Prostate gland (tissue), 2 donors: ENCODE data around the gene NUDT2.

Experiments used
- POLR2A ChIP-seq: fragments of 450-650 bp; IDR thresholded peaks from one replicate; pipeline ENCODE4 v1.6.1; 2016; ENCODE audit warnings: antibody characterized with exemption, mild to moderate bottlenecking
- TF ChIP-seq, protein P1 (sequence below), 4 experiments: fragments of 200-600 bp in 2 of 4; fragments of 450-650 bp in 2 of 4; sonication (generic) in 2 of 4; IDR thresholded peaks; 1 replicate in 3 of 4; 2 replicates in 1 of 4; pipeline ENCODE4 v1.5.1; 2016 to 2019; ENCODE audit warnings: antibody characterized with exemption in 4 of 4, mild to moderate bottlenecking in 2 of 4, moderate library complexity in 2 of 4

DNA sequence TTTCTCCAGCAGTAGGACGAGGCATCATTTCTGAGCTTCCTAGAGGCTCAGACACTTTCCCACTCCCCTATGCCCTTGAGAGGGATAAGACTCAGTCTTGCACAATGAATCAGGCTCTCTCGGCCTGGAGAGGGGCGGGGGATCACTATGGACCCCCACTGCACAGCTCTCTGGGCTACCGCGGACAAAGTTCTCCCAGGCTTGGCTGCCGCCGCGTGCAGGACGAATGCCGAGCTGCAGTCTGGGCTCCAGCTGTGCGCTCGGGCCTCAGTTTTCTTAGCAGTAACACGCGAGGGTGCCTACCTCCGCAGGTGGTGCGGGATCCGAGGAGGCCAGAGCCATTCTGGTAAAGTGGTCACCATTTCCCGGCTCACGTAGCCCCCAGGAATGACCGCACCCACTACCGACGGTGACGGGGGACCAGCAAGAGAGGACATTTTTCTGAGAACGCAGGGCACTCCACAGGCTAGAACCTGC, 50.7 kb downstream of the NUDT2 start:
- TF ChIP-seq, protein P1, sequence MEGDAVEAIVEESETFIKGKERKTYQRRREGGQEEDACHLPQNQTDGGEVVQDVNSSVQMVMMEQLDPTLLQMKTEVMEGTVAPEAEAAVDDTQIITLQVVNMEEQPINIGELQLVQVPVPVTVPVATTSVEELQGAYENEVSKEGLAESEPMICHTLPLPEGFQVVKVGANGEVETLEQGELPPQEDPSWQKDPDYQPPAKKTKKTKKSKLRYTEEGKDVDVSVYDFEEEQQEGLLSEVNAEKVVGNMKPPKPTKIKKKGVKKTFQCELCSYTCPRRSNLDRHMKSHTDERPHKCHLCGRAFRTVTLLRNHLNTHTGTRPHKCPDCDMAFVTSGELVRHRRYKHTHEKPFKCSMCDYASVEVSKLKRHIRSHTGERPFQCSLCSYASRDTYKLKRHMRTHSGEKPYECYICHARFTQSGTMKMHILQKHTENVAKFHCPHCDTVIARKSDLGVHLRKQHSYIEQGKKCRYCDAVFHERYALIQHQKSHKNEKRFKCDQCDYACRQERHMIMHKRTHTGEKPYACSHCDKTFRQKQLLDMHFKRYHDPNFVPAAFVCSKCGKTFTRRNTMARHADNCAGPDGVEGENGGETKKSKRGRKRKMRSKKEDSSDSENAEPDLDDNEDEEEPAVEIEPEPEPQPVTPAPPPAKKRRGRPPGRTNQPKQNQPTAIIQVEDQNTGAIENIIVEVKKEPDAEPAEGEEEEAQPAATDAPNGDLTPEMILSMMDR (IDR thresholded peaks at IDR 0.05), result no peak
- TF ChIP-seq POLR2A, result no peak
